CD4-positive, CD25-positive, alpha-beta regulatory T cell (primary cell): ENCODE measurements around the gene SLCO3A1. TPM values are rescaled to one million over a fixed set of nuclear protein-coding genes. Genes with fewer than 3 reads are reported as not detected.

Experiments
- ATAC-seq, 2 donors: fragments of 150-1000 bp; cut with Tn5 transposase; one replicate each; pipeline ENCODE4 v1.10.0; 2021; ENCODE audit warnings: low read depth in 2 of 2, moderate number of reproducible peaks in 2 of 2, moderate library complexity in 1 of 2
- DNase-seq, 3 donors: peaks; one replicate each; pipeline versions ENCODE4 v3.0.0 to v3.0.0-alpha.2; 2012 to 2022; ENCODE audit warnings: mixed read lengths in 1 of 3
- H3K27ac ChIP-seq: one replicate; pipeline ENCODE4 v1.7.0; 2013; ENCODE audit warnings: mild to moderate bottlenecking, low read length; ENCODE audit not compliant: insufficient read depth, poor library complexity, severe bottlenecking
- H3K27me3 ChIP-seq: one replicate; pipeline ENCODE4 v1.7.0; 2013; ENCODE audit warnings: low read length; ENCODE audit not compliant: control insufficient read depth, insufficient read depth
- H3K36me3 ChIP-seq: one replicate; pipeline ENCODE4 v1.7.0; 2013; ENCODE audit warnings: mild to moderate bottlenecking, low read length, moderate library complexity; ENCODE audit not compliant: control insufficient read depth, insufficient read depth
- H3K4me1 ChIP-seq: 2 replicates; pipeline ENCODE4 v1.7.0; 2013; ENCODE audit warnings: mild to moderate bottlenecking, low read length; ENCODE audit not compliant: insufficient read depth, control insufficient read depth, poor library complexity, severe bottlenecking
- H3K4me3 ChIP-seq: one replicate; pipeline ENCODE4 v1.7.0; 2013; ENCODE audit warnings: low read depth, mild to moderate bottlenecking, low read length, moderate library complexity
- H3K9me3 ChIP-seq, 2 experiments: 1 replicate in 1 of 2; 2 replicates in 1 of 2; pipeline ENCODE4 v1.7.0; 2013; ENCODE audit warnings: low read length in 2 of 2, mild to moderate bottlenecking in 1 of 2, moderate library complexity in 1 of 2; ENCODE audit not compliant: control insufficient read depth in 2 of 2
- H3K27ac Mint-ChIP-seq, 3 donors: one replicate each; pipeline ENCODE4 v1.8.0; 2020 to 2022; ENCODE audit warnings: mild to moderate bottlenecking in 3 of 3, mixed read lengths in 3 of 3, moderate library complexity in 2 of 3
- H3K27me3 Mint-ChIP-seq: one replicate; pipeline ENCODE4 v1.8.0; 2022; ENCODE audit warnings: mild to moderate bottlenecking, mixed read lengths
- H3K36me3 Mint-ChIP-seq: one replicate; pipeline ENCODE4 v1.8.0; 2020; ENCODE audit warnings: mixed read lengths
- H3K4me1 Mint-ChIP-seq, 4 donors: one replicate each; pipeline ENCODE4 v1.8.0; 2020 to 2022; ENCODE audit warnings: mixed read lengths in 4 of 4, mild to moderate bottlenecking in 1 of 4
- H3K4me3 Mint-ChIP-seq, 4 donors: one replicate each; pipeline ENCODE4 v1.8.0; 2020 to 2022; ENCODE audit warnings: mild to moderate bottlenecking in 4 of 4, mixed read lengths in 4 of 4, moderate library complexity in 3 of 4
- H3K9me3 Mint-ChIP-seq, 7 donors: one replicate each; pipeline ENCODE4 v1.8.0; 2020 to 2022; ENCODE audit warnings: mixed read lengths in 7 of 7, mild to moderate bottlenecking in 3 of 7, moderate library complexity in 2 of 7
- polyA plus RNA-seq, 4 donors: library from polyadenylated mRNA; unstranded; fragments of 300-500 nt; fragmentation: Illumina TruSeq; gene quantifications; one replicate each; pipeline ENCODE4 v1.2.3, GENCODE V29; 2021
- total RNA-seq: library from RNA; stranded (reverse); gene quantifications from one replicate; pipeline ENCODE4 v1.2.3, GENCODE V29; 2022

The SLCO3A1 gene
- total and polyA plus RNA-seq, 5 donors from 2014 or later = 20.1 to 63.7 (median 38.1) TPM

GRCh38 chr15:91968610-91969009, 115.1 kb downstream of the SLCO3A1 start:
- no peak overlapping the region for H3K27ac Mint-ChIP-seq

GRCh38 chr15:91970142-91970541, 116.6 kb downstream of the SLCO3A1 start:
- Mint-ChIP-seq H3K4me3 (no peak overlapping the region), H3K27ac (peak overlapping the region in 2 of 3 donors; percentile 38 to 44), H3K4me1 (peaks cover 0 to 59% (median 30%) of the 10 kb centered on the region in 4 donors), H3K9me3 (no peaks in the 10 kb centered on the region), H3K27me3 (no peaks in the 10 kb centered on the region), H3K36me3 (peaks cover 13% of the 10 kb centered on the region)
- no peak for ATAC-seq
- H3K9me3 ChIP-seq = no peaks in the 10 kb centered on the region
- H3K4me1 ChIP-seq = no peaks in the 10 kb centered on the region
- no peak overlapping the region for H3K4me3 ChIP-seq
- H3K36me3 ChIP-seq = no peaks in the 10 kb centered on the region
- DNase-seq = no peak
- H3K27ac ChIP-seq = no peak overlapping the region
- no peaks in the 10 kb centered on the region for H3K27me3 ChIP-seq

More at GRCh38 chr15:91968610-91969009, 115.1 kb downstream of the SLCO3A1 start:
- H3K36me3 Mint-ChIP-seq = peaks cover 18% of the 10 kb centered on the region
- peaks cover 0 to 60% (median 36%) of the 10 kb centered on the region in 4 donors for H3K4me1 Mint-ChIP-seq
- H3K4me1 ChIP-seq = no peaks in the 10 kb centered on the region
- H3K9me3 Mint-ChIP-seq = no peaks in the 10 kb centered on the region
- H3K36me3 ChIP-seq = no peaks in the 10 kb centered on the region
- no peak for DNase-seq
- no peak for ATAC-seq
- H3K4me3 ChIP-seq = no peak overlapping the region
- no peaks in the 10 kb centered on the region for H3K27me3 ChIP-seq
- H3K4me3 Mint-ChIP-seq = no peak overlapping the region
- H3K27me3 Mint-ChIP-seq = no peaks in the 10 kb centered on the region
- no peak overlapping the region for H3K27ac ChIP-seq
- no peaks in the 10 kb centered on the region for H3K9me3 ChIP-seq

- Histone ChIP-seq H3K4me3 (no peak overlapping the region), H3K27ac (no peak overlapping the region), H3K27me3 (no peaks in the 10 kb centered on the region), H3K9me3 (no peaks in the 10 kb centered on the region), H3K36me3 (no peaks in the 10 kb centered on the region), H3K4me1 (no peaks in the 10 kb centered on the region)
- peaks cover 8% of the 10 kb centered on the region for H3K36me3 Mint-ChIP-seq
- ATAC-seq (no peak), DNase-seq (no peak)
- H3K4me3 Mint-ChIP-seq = peak overlapping the region in 1 of 4 donors; percentile 13
- no peaks in the 10 kb centered on the region for H3K27me3 Mint-ChIP-seq
- H3K9me3 Mint-ChIP-seq = no peaks in the 10 kb centered on the region
- H3K4me1 Mint-ChIP-seq = peaks cover 6 to 49% (median 24%) of the 10 kb centered on the region in 4 donors
- H3K27ac Mint-ChIP-seq = no peak overlapping the region
Observed at GRCh38 chr15:91973481-91973880, 120.0 kb downstream of the SLCO3A1 start.

- H3K27ac ChIP-seq = no peak overlapping the region
- peaks cover 8% of the 10 kb centered on the region for H3K36me3 Mint-ChIP-seq
- H3K36me3 ChIP-seq = no peaks in the 10 kb centered on the region
- DNase-seq = no peak
- H3K27ac Mint-ChIP-seq = peak overlapping the region in 2 of 3 donors; percentile 50 to 75
- no peak for ATAC-seq
- H3K4me3 Mint-ChIP-seq = peak overlapping the region in 1 of 4 donors; percentile 46
- no peak overlapping the region for H3K4me3 ChIP-seq
- H3K4me1 Mint-ChIP-seq = peaks cover 6 to 46% (median 22%) of the 10 kb centered on the region in 4 donors
- no peaks in the 10 kb centered on the region for H3K4me1 ChIP-seq
- H3K27me3 ChIP-seq = no peaks in the 10 kb centered on the region
- no peaks in the 10 kb centered on the region for H3K27me3 Mint-ChIP-seq
- no peaks in the 10 kb centered on the region for H3K9me3 Mint-ChIP-seq
- no peaks in the 10 kb centered on the region for H3K9me3 ChIP-seq
Observed at GRCh38 chr15:91974321-91974720, 120.8 kb downstream of the SLCO3A1 start.

GRCh38 chr15:91975241-91975978, 121.9 kb downstream of the SLCO3A1 start:
- DNase-seq = no peak
- H3K4me3 ChIP-seq = no peak overlapping the region
- no peaks in the 10 kb centered on the region for H3K36me3 ChIP-seq
- Mint-ChIP-seq H3K9me3 (no peaks in the 10 kb centered on the region), H3K36me3 (peaks cover 8% of the 10 kb centered on the region), H3K27me3 (no peaks in the 10 kb centered on the region), H3K4me3 (no peak overlapping the region), H3K27ac (no peak overlapping the region), H3K4me1 (peaks cover 6 to 47% (median 22%) of the 10 kb centered on the region in 4 donors)
- no peaks in the 10 kb centered on the region for H3K4me1 ChIP-seq
- H3K27me3 ChIP-seq = no peaks in the 10 kb centered on the region
- H3K27ac ChIP-seq = no peak overlapping the region
- no peaks in the 10 kb centered on the region for H3K9me3 ChIP-seq
- ATAC-seq = no peak

GRCh38 chr15:91976966-91977365, 123.5 kb downstream of the SLCO3A1 start:
- H3K27me3 ChIP-seq = no peaks in the 10 kb centered on the region
- Mint-ChIP-seq H3K27ac (peak overlapping the region in 1 of 3 donors; percentile 58), H3K36me3 (peaks cover 5% of the 10 kb centered on the region), H3K4me3 (no peak overlapping the region), H3K9me3 (no peaks in the 10 kb centered on the region), H3K27me3 (no peaks in the 10 kb centered on the region), H3K4me1 (peaks cover 6 to 42% (median 19%) of the 10 kb centered on the region in 4 donors)
- H3K36me3 ChIP-seq = no peaks in the 10 kb centered on the region
- no peaks in the 10 kb centered on the region for H3K9me3 ChIP-seq
- DNase-seq = no peak
- H3K4me1 ChIP-seq = no peaks in the 10 kb centered on the region
- ATAC-seq = no peak
- H3K4me3 ChIP-seq = no peak overlapping the region
- H3K27ac ChIP-seq = no peak overlapping the region

- H3K9me3 Mint-ChIP-seq = no peaks in the 10 kb centered on the region
- ATAC-seq = no peak
- Histone ChIP-seq H3K4me1 (no peaks in the 10 kb centered on the region), H3K9me3 (no peaks in the 10 kb centered on the region), H3K27ac (no peak overlapping the region), H3K36me3 (no peaks in the 10 kb centered on the region), H3K27me3 (no peaks in the 10 kb centered on the region), H3K4me3 (no peak overlapping the region)
- H3K27ac Mint-ChIP-seq = peak overlapping the region in 2 of 3 donors; percentile 11 to 90
- peaks cover 3% of the 10 kb centered on the region for H3K36me3 Mint-ChIP-seq
- no peak overlapping the region for H3K4me3 Mint-ChIP-seq
- no peak for DNase-seq
- H3K27me3 Mint-ChIP-seq = no peaks in the 10 kb centered on the region
- H3K4me1 Mint-ChIP-seq = peaks cover 6 to 40% (median 21%) of the 10 kb centered on the region in 4 donors
Observed at GRCh38 chr15:91980502-91981267, 127.2 kb downstream of the SLCO3A1 start.
